Kidney (tissue), 14 donors: ENCODE measurements around the gene EPHA2. TPM values are rescaled to one million over a fixed set of nuclear protein-coding genes. Genes with fewer than 3 reads are reported as not detected.

Source experiments
- DNase-seq, 5 donors: peaks; one replicate each; pipeline ENCODE4 v3.0.0-alpha.2; 2013 to 2020
- FAIRE-seq: peaks from 2 replicates; lab custom pipeline; 2012; peaks lifted over from hg19 to GRCh38; lab: Jason Lieb, UNC
- H3K27ac ChIP-seq, 2 donors: one replicate each; pipeline ENCODE4 v1.7.0; 2013; ENCODE audit warnings: low read depth in 2 of 2, low read length in 2 of 2, inconsistent platforms in 1 of 2
- H3K27me3 ChIP-seq: one replicate; pipeline ENCODE4 v1.7.1; 2013; ENCODE audit warnings: low read length, inconsistent platforms; ENCODE audit not compliant: control insufficient read depth, insufficient read depth
- H3K36me3 ChIP-seq, 3 donors: one replicate each; pipeline versions ENCODE4 v1.7.0 to v1.7.1; 2013; ENCODE audit warnings: low read length in 3 of 3, control low read depth in 1 of 3, inconsistent platforms in 1 of 3; ENCODE audit not compliant: insufficient read depth in 3 of 3, control insufficient read depth in 2 of 3
- H3K4me1 ChIP-seq, 3 donors: one replicate each; pipeline versions ENCODE4 v1.7.0 to v1.7.1; 2013; ENCODE audit warnings: low read length in 3 of 3, inconsistent platforms in 1 of 3, low read depth in 1 of 3; ENCODE audit not compliant: control insufficient read depth in 2 of 3, insufficient read depth in 2 of 3
- H3K4me3 ChIP-seq, 3 donors: one replicate each; pipeline versions ENCODE4 v1.7.0 to v1.8.1; 2013; ENCODE audit warnings: low read length in 3 of 3, control low read depth in 1 of 3, inconsistent platforms in 1 of 3
- H3K9ac ChIP-seq, 3 donors: one replicate each; pipeline versions ENCODE4 v1.7.0 to v1.7.1; 2013; ENCODE audit warnings: low read length in 3 of 3, control low read depth in 1 of 3, inconsistent platforms in 1 of 3
- H3K9me3 ChIP-seq, 3 donors: one replicate each; pipeline versions ENCODE4 v1.7.0 to v1.7.1; 2013; ENCODE audit warnings: low read length in 3 of 3, control low read depth in 1 of 3, inconsistent platforms in 1 of 3; ENCODE audit not compliant: control insufficient read depth in 2 of 3, insufficient read depth in 1 of 3
- CTCF ChIP-seq: IDR thresholded peaks from 3 replicates; pipeline ENCODE4 v1.5.1; 2012; ENCODE audit warnings: mild to moderate bottlenecking, moderate library complexity, borderline replicate concordance; ENCODE audit not compliant: insufficient read depth; ENCODE audit errors: extremely low read depth
- intact Hi-C: fragments of 100-400 bp; cut with DNase I; formaldehyde crosslinking; loops from one replicate; pipeline ENCODE4 v1.11.1; 2022
- polyA plus RNA-seq: library from polyadenylated mRNA; stranded (reverse); fragments of 350-450 nt; fragmentation: Illumina TruSeq; extraction: RNeasy Lipid Tissue Mini Kit (QIAGEN cat#74804); gene quantifications from one replicate; pipeline ENCODE4 v1.2.3, GENCODE V29; 2014; ENCODE audit warnings: low read depth, low replicate concordance; ENCODE audit not compliant: insufficient read depth
- total RNA-seq: library from RNA; stranded (reverse); fragmentation: NEBNext Ultra II Directional; extraction: Animal tissue kit (Norgen Biotek cat#: 25700); gene quantifications from one replicate; pipeline ENCODE4 v1.2.1, GENCODE V29; 2021
- donor health status: control.
- donor health status: control.
- donor health status: control.
- donor health status: control.
- donor health status: control.
- donor health status: DM: yes; HTN: yes; CAD: no.
- donor health status: Normal renal cell carcinoma (clear cell type).

Gene EPHA2
- total and polyA plus RNA-seq, 2 donors from 2014 or later: 5.5 to 34.2 TPM

GRCh38 chr1:16127676-16128337, 28.1 kb downstream of the EPHA2 start:
- no peaks in the 10 kb centered on the region for H3K9me3 ChIP-seq
- no peak overlapping the region for H3K4me3 ChIP-seq
- H3K9ac ChIP-seq: no peak overlapping the region
- DNase-seq: peak in 1 of 5 donors; percentile 88
- no peak for FAIRE-seq
- no peak overlapping the region for H3K27ac ChIP-seq
- intact Hi-C loops: no loop called here
- TF ChIP-seq CTCF: no peak
- H3K4me1 ChIP-seq: peaks cover 0 to 3% (median 0%) of the 10 kb centered on the region in 3 donors
- H3K36me3 ChIP-seq: peaks cover 0 to 41% (median 14%) of the 10 kb centered on the region in 3 donors
- H3K27me3 ChIP-seq: no peaks in the 10 kb centered on the region

- FAIRE-seq (no peak), DNase-seq (peak in 1 of 5 donors; percentile 41)
- no peaks in the 10 kb centered on the region for H3K9me3 ChIP-seq
- H3K36me3 ChIP-seq: peaks cover 0 to 34% (median 12%) of the 10 kb centered on the region in 3 donors
- TF ChIP-seq CTCF: no peak
- H3K27me3 ChIP-seq: no peaks in the 10 kb centered on the region
- no peak overlapping the region for H3K4me3 ChIP-seq
- intact Hi-C loops: no loop called here
- no peak overlapping the region for H3K27ac ChIP-seq
- peaks cover 0 to 5% (median 0%) of the 10 kb centered on the region in 3 donors for H3K4me1 ChIP-seq
- H3K9ac ChIP-seq: no peak overlapping the region
Observed at GRCh38 chr1:16126743-16127515, 28.9 kb downstream of the EPHA2 start.

GRCh38 chr1:16126160-16126559, 29.7 kb downstream of the EPHA2 start:
- no peak overlapping the region for H3K9ac ChIP-seq
- TF ChIP-seq CTCF: no peak
- no peak for FAIRE-seq
- DNase-seq: peak in 1 of 5 donors; percentile 66
- peaks cover 0 to 5% (median 0%) of the 10 kb centered on the region in 3 donors for H3K4me1 ChIP-seq
- H3K9me3 ChIP-seq: no peaks in the 10 kb centered on the region
- intact Hi-C loops: no loop called here
- no peak overlapping the region for H3K4me3 ChIP-seq
- H3K27ac ChIP-seq: no peak overlapping the region
- no peaks in the 10 kb centered on the region for H3K27me3 ChIP-seq
- H3K36me3 ChIP-seq: peaks cover 0 to 31% (median 10%) of the 10 kb centered on the region in 3 donors
